ENCODE data around the gene JARID2.

Gene JARID2

DNA sequence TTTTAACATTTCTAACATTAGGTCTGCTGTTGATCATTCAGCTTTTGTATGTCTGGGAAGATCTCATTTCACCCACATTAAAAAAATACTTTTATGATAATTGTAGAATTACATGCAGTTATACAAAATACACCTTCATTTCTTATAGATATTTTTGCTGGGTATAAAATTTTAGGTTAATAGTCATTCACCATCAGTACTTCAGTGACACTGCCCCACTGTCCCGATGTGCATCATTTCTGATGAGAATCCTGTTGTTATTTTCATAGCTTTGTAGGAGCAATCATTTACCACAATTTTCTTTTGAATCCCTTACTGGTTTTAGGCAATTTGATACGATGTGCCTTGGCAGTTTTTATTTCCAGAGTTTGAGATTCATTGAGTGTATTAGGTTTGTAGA, 173.6 kb downstream of the JARID2 start:
- H3K27ac ChIP-seq (ENCODE audit: insufficient read depth, low read length, poor library complexity, severe bottlenecking), result no peak overlapping the region
- no peaks in the 10 kb centered on the region for H3K27me3 ChIP-seq (replicated peaks; ENCODE audit: control insufficient read depth, insufficient read depth, low read length, poor library complexity, severe bottlenecking)
- peaks cover 8% of the 10 kb centered on the region for H3K4me1 ChIP-seq (ENCODE audit: control insufficient read depth, insufficient read depth, low read length, poor library complexity, severe bottlenecking)
- H3K36me3 ChIP-seq (ENCODE audit: control insufficient read depth, insufficient read depth, low read length), result peaks cover 5% of the 10 kb centered on the region
- H3K9me3 ChIP-seq (ENCODE audit: control insufficient read depth, low read length), result peaks cover 5% of the 10 kb centered on the region
- DNase-seq, result no peak
- no peak overlapping the region for H3K4me3 ChIP-seq (ENCODE audit: insufficient read depth, low read depth, low read length, poor library complexity, severe bottlenecking)

DNA sequence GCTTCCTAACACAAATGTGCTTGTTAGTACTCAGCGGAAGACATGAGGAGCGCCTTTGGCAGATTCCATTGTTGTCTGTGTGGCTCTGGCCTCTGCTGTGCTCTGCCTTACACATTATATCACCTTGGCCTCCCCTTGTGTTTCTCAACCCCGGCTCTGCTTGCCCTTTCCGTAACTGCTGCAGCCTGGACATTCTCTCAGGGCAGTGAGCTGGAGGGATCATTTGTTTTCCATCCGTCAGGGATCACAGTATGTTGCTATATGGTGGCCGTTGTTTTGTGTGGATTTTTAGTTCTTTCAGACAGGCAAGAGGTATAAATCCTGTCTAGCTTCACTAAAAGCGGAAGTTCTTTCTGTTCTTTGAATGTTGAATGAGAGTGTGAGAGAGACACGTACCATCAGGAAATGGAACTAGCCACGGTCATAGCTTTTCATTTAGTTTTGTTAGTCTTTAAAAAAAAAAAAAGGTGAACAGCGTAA, 175.1 kb downstream of the JARID2 start:
- Histone ChIP-seq H3K4me3 (ENCODE audit: insufficient read depth, low read depth, low read length, poor library complexity, severe bottlenecking) (no peak overlapping the region), H3K4me1 (ENCODE audit: control insufficient read depth, insufficient read depth, low read length, poor library complexity, severe bottlenecking) (peaks cover 8% of the 10 kb centered on the region), H3K27me3 (replicated peaks; ENCODE audit: control insufficient read depth, insufficient read depth, low read length, poor library complexity, severe bottlenecking) (no peaks in the 10 kb centered on the region), H3K27ac (ENCODE audit: insufficient read depth, low read length, poor library complexity, severe bottlenecking) (no peak overlapping the region), H3K9me3 (ENCODE audit: control insufficient read depth, low read length) (peaks cover 5% of the 10 kb centered on the region), H3K36me3 (ENCODE audit: control insufficient read depth, insufficient read depth, low read length) (peaks cover 5% of the 10 kb centered on the region)
- DNase-seq, result no peak

DNA sequence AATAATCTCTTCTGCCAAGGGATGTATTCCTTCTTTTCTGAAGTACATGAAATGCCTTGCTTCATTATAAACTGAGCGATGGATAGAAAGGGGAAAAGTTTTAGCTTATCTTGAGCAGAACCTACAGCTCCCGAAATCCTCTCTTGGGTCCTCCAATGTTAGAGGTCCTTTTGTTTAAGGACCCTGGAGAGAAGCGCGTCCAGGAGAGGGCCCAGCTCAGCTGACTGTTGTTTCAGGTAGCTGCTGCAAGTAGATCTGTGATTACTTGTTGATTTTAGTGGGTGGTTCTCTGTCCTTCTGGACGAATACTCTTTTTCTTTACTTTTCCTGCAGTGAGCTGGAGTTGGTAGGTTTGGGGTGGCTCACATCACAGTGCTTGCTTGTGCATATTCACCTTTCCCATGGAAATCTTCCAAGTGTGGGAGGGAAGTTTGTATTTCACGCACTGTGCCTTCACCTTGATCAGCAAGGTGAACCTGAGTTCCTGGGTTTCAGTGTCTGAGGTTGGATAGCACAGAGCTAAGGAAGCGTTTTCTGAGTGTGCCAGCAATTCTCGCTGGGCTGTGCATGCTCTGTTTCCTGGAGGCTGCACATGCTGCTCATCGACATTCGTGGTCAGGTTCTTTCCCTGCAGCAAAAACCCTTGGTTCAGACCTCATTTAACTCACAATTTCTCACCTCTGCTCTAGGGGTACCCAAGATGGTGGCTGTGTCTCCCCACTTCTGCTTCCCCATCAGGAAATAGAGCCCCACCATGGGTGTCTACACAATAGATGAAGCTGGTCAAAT, 176.3 kb downstream of the JARID2 start:
- Histone ChIP-seq H3K4me3 (ENCODE audit: insufficient read depth, low read depth, low read length, poor library complexity, severe bottlenecking) (no peak overlapping the region), H3K27ac (ENCODE audit: insufficient read depth, low read length, poor library complexity, severe bottlenecking) (no peak overlapping the region), H3K4me1 (ENCODE audit: control insufficient read depth, insufficient read depth, low read length, poor library complexity, severe bottlenecking) (peaks cover 8% of the 10 kb centered on the region), H3K27me3 (replicated peaks; ENCODE audit: control insufficient read depth, insufficient read depth, low read length, poor library complexity, severe bottlenecking) (no peaks in the 10 kb centered on the region), H3K36me3 (ENCODE audit: control insufficient read depth, insufficient read depth, low read length) (peaks cover 5% of the 10 kb centered on the region), H3K9me3 (ENCODE audit: control insufficient read depth, low read length) (peaks cover 5% of the 10 kb centered on the region)
- DNase-seq, result no peak

GRCh38 chr6:15423286-15423993, 177.6 kb downstream of the JARID2 start:
- Histone ChIP-seq H3K4me3 (ENCODE audit: insufficient read depth, low read depth, low read length, poor library complexity, severe bottlenecking) (no peak overlapping the region), H3K27ac (ENCODE audit: insufficient read depth, low read length, poor library complexity, severe bottlenecking) (no peak overlapping the region), H3K36me3 (ENCODE audit: control insufficient read depth, insufficient read depth, low read length) (no peaks in the 10 kb centered on the region), H3K9me3 (ENCODE audit: control insufficient read depth, low read length) (peaks cover 5% of the 10 kb centered on the region), H3K27me3 (replicated peaks; ENCODE audit: control insufficient read depth, insufficient read depth, low read length, poor library complexity, severe bottlenecking) (no peaks in the 10 kb centered on the region), H3K4me1 (ENCODE audit: control insufficient read depth, insufficient read depth, low read length, poor library complexity, severe bottlenecking) (peaks cover 8% of the 10 kb centered on the region)
- DNase-seq, result no peak

DNA sequence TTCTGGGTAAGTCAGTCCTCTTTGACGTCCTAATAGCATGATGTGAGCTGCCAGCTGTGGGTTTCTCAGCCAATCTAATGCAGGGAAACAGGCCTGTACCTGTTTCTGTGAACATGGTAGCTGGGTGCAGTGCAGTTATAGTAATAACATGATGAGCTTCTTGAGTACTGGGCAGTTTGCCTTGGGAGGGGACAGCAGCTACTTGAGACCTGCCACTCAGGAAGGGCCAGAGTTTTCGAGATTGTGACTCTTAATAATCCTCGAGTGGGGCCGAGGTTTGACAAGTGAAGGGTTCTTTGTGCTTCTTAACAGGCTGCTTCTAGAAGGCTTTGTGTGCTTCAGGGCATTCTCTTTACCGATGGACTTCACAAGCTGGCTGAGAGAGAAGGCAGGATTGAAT, 180.1 kb downstream of the JARID2 start:
- Histone ChIP-seq H3K9me3 (ENCODE audit: control insufficient read depth, low read length) (no peaks in the 10 kb centered on the region), H3K27me3 (replicated peaks; ENCODE audit: control insufficient read depth, insufficient read depth, low read length, poor library complexity, severe bottlenecking) (no peaks in the 10 kb centered on the region), H3K4me1 (ENCODE audit: control insufficient read depth, insufficient read depth, low read length, poor library complexity, severe bottlenecking) (peaks cover 8% of the 10 kb centered on the region), H3K27ac (ENCODE audit: insufficient read depth, low read length, poor library complexity, severe bottlenecking) (no peak overlapping the region), H3K4me3 (ENCODE audit: insufficient read depth, low read depth, low read length, poor library complexity, severe bottlenecking) (no peak overlapping the region), H3K36me3 (ENCODE audit: control insufficient read depth, insufficient read depth, low read length) (no peaks in the 10 kb centered on the region)
- no peak for DNase-seq

DNA sequence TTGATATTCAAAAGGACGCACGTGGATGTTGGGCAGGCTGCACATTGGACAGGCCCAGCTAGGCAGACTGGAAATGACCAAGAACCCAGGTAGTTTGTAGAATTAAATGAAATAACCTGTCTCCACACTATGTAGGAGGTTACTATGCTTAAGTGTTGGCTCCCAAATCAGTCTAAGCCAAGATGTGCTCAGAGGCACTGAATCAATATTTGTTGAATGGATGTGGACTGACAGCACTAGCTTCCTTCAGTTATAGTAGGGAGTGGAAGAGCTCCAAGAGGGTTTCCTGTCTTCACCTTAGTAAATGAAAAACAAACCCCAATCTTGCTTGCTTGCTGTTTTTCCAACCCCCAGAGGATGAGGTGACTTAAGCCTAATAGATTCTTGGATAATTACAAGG, 180.5 kb downstream of the JARID2 start:
- Histone ChIP-seq H3K9me3 (ENCODE audit: control insufficient read depth, low read length) (no peaks in the 10 kb centered on the region), H3K4me1 (ENCODE audit: control insufficient read depth, insufficient read depth, low read length, poor library complexity, severe bottlenecking) (peaks cover 8% of the 10 kb centered on the region), H3K36me3 (ENCODE audit: control insufficient read depth, insufficient read depth, low read length) (no peaks in the 10 kb centered on the region), H3K27ac (ENCODE audit: insufficient read depth, low read length, poor library complexity, severe bottlenecking) (no peak overlapping the region), H3K27me3 (replicated peaks; ENCODE audit: control insufficient read depth, insufficient read depth, low read length, poor library complexity, severe bottlenecking) (no peaks in the 10 kb centered on the region), H3K4me3 (ENCODE audit: insufficient read depth, low read depth, low read length, poor library complexity, severe bottlenecking) (no peak overlapping the region)
- no peak for DNase-seq

GRCh38 chr6:15426901-15427300, 181.0 kb downstream of the JARID2 start:
- Histone ChIP-seq H3K27ac (ENCODE audit: insufficient read depth, low read length, poor library complexity, severe bottlenecking) (no peak overlapping the region), H3K27me3 (replicated peaks; ENCODE audit: control insufficient read depth, insufficient read depth, low read length, poor library complexity, severe bottlenecking) (no peaks in the 10 kb centered on the region), H3K36me3 (ENCODE audit: control insufficient read depth, insufficient read depth, low read length) (no peaks in the 10 kb centered on the region), H3K9me3 (ENCODE audit: control insufficient read depth, low read length) (no peaks in the 10 kb centered on the region), H3K4me1 (ENCODE audit: control insufficient read depth, insufficient read depth, low read length, poor library complexity, severe bottlenecking) (peaks cover 3% of the 10 kb centered on the region), H3K4me3 (ENCODE audit: insufficient read depth, low read depth, low read length, poor library complexity, severe bottlenecking) (no peak overlapping the region)
- DNase-seq, result no peak

- DNase-seq, result no peak
- H3K36me3 ChIP-seq (ENCODE audit: control insufficient read depth, insufficient read depth, low read length), result no peaks in the 10 kb centered on the region
- no peaks in the 10 kb centered on the region for H3K27me3 ChIP-seq (replicated peaks; ENCODE audit: control insufficient read depth, insufficient read depth, low read length, poor library complexity, severe bottlenecking)
- no peaks in the 10 kb centered on the region for H3K9me3 ChIP-seq (ENCODE audit: control insufficient read depth, low read length)
- H3K27ac ChIP-seq (ENCODE audit: insufficient read depth, low read length, poor library complexity, severe bottlenecking), result no peak overlapping the region
- no peak overlapping the region for H3K4me3 ChIP-seq (ENCODE audit: insufficient read depth, low read depth, low read length, poor library complexity, severe bottlenecking)
- H3K4me1 ChIP-seq (ENCODE audit: control insufficient read depth, insufficient read depth, low read length, poor library complexity, severe bottlenecking), result peaks cover 2% of the 10 kb centered on the region
Observed at GRCh38 chr6:15427331-15428070, 181.6 kb downstream of the JARID2 start.

- DNase-seq, result no peak
Observed at GRCh38 chr6:15429141-15430110, 183.6 kb downstream of the JARID2 start.

More at GRCh38 chr6:15429141-15430110, 183.6 kb downstream of the JARID2 start:
- Histone ChIP-seq H3K4me3 (ENCODE audit: insufficient read depth, low read depth, low read length, poor library complexity, severe bottlenecking) (no peak overlapping the region), H3K4me1 (ENCODE audit: control insufficient read depth, insufficient read depth, low read length, poor library complexity, severe bottlenecking) (peaks cover 19% of the 10 kb centered on the region), H3K36me3 (ENCODE audit: control insufficient read depth, insufficient read depth, low read length) (no peaks in the 10 kb centered on the region), H3K27me3 (replicated peaks; ENCODE audit: control insufficient read depth, insufficient read depth, low read length, poor library complexity, severe bottlenecking) (no peaks in the 10 kb centered on the region), H3K27ac (ENCODE audit: insufficient read depth, low read length, poor library complexity, severe bottlenecking) (no peak overlapping the region), H3K9me3 (ENCODE audit: control insufficient read depth, low read length) (no peaks in the 10 kb centered on the region)

Data from effector memory CD4-positive, alpha-beta T cell (primary cell).